Measurements from ENCODE around the gene UPB1.

DNA sequence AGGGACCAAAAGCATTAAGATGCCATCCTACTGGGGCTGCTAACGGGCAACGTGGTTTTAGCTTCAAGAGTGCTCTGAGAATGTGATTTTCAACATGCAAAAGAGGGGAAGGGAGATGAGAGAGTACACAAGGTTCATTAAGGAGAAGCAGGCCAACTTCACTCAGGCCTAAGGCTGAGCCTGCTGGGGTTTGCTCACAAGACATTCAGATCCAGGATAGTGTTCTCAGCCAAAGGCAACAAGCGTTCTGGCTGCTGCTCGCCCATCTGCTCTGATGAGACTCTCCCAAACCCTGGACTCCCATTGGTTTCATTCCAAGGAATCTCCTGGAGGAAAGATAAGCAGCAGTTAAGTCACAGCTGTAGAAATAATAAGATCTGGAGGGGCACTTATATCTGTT, 23.6 kb upstream of the UPB1 start:
- TF ChIP-seq, protein P1, sequence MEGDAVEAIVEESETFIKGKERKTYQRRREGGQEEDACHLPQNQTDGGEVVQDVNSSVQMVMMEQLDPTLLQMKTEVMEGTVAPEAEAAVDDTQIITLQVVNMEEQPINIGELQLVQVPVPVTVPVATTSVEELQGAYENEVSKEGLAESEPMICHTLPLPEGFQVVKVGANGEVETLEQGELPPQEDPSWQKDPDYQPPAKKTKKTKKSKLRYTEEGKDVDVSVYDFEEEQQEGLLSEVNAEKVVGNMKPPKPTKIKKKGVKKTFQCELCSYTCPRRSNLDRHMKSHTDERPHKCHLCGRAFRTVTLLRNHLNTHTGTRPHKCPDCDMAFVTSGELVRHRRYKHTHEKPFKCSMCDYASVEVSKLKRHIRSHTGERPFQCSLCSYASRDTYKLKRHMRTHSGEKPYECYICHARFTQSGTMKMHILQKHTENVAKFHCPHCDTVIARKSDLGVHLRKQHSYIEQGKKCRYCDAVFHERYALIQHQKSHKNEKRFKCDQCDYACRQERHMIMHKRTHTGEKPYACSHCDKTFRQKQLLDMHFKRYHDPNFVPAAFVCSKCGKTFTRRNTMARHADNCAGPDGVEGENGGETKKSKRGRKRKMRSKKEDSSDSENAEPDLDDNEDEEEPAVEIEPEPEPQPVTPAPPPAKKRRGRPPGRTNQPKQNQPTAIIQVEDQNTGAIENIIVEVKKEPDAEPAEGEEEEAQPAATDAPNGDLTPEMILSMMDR (IDR thresholded peaks at IDR 0.05): no peak
- no peak for TF ChIP-seq POLR2A (IDR thresholded peaks at IDR 0.05)

Measured in adrenal gland (tissue), 5 donors.